Tibial artery (tissue), 4 donors: Measurements from ENCODE around the gene THSD7B.
"Not testable (repeated sequence)": the region's sequence is repeated elsewhere in the genome, so short reads cannot be mapped to it uniquely, and the experiment has no call there.

Experiments
- DNase-seq, 2 donors: peaks; one replicate each; pipeline ENCODE4 v3.0.0-alpha.2; 2019
- H3K27ac ChIP-seq, 2 donors: fragments of 200-600 bp; sonication (generic) in 1 of 2; 1 replicate in 1 of 2; 2 replicates in 1 of 2; pipeline ENCODE4 v1.5.1; 2018 to 2019; ENCODE audit warnings: mild to moderate bottlenecking in 1 of 2
- H3K27me3 ChIP-seq, 2 donors: fragments of 200-600 bp; sonication (generic) in 1 of 2; one replicate each; pipeline versions ENCODE4 v1.5.1 to v1.6.0; 2016 to 2019
- H3K36me3 ChIP-seq, 3 donors: fragments of 200-600 bp; sonication (generic) in 2 of 3; one replicate each; pipeline ENCODE4 v1.5.1; 2016 to 2019; ENCODE audit warnings: mild to moderate bottlenecking in 2 of 3
- H3K4me1 ChIP-seq, 4 donors: fragments of 200-600 bp; sonication (generic) in 2 of 4; 1 replicate in 3 of 4; 2 replicates in 1 of 4; pipeline ENCODE4 v1.5.1; 2016 to 2019
- H3K4me3 ChIP-seq, 2 donors: fragments of 200-600 bp; sonication (generic) in 1 of 2; 1 replicate in 1 of 2; 2 replicates in 1 of 2; pipeline ENCODE4 v1.5.1; 2018 to 2019; ENCODE audit warnings: mild to moderate bottlenecking in 2 of 2
- H3K9me3 ChIP-seq, 3 donors: fragments of 200-600 bp; sonication (generic) in 1 of 3; one replicate each; pipeline ENCODE4 v1.5.1; 2016 to 2019
- CTCF ChIP-seq, 2 experiments: fragments of 200-600 bp in 1 of 2; fragments of 450-650 bp in 1 of 2; IDR thresholded peaks; one replicate each; pipeline ENCODE4 v1.5.1; 2017 to 2019; ENCODE audit warnings: antibody characterized with exemption in 2 of 2, mild to moderate bottlenecking in 1 of 2, moderate library complexity in 1 of 2
- intact Hi-C: fragments of 100-400 bp; cut with DNase I; formaldehyde crosslinking; loops from one replicate; pipeline ENCODE4 v1.15.0; 2023; ENCODE audit warnings: low total_unique reads

The THSD7B gene

GRCh38 chr2:137693534-137693933 lies 928.2 kb downstream of the THSD7B start:
- intact Hi-C loops: no loop called here
- TF ChIP-seq CTCF (IDR thresholded peaks at IDR 0.05): no peak
- no peak overlapping the region for H3K4me3 ChIP-seq
- no peak overlapping the region for H3K27ac ChIP-seq
- no peaks in the 10 kb centered on the region for H3K4me1 ChIP-seq
- H3K36me3 ChIP-seq: no peaks in the 10 kb centered on the region
- DNase-seq: no peak
- H3K27me3 ChIP-seq: no peaks in the 10 kb centered on the region
- no peaks in the 10 kb centered on the region for H3K9me3 ChIP-seq

GRCh38 chr2:137696916-137697315 lies 931.6 kb downstream of the THSD7B start:
- no peak for TF ChIP-seq CTCF (IDR thresholded peaks at IDR 0.05)
- H3K9me3 ChIP-seq: peaks cover 0 to 10% (median 0%) of the 10 kb centered on the region in 3 donors
- H3K4me1 ChIP-seq: no peaks in the 10 kb centered on the region
- no peak overlapping the region for H3K4me3 ChIP-seq
- no peaks in the 10 kb centered on the region for H3K36me3 ChIP-seq
- intact Hi-C loops: no loop called here
- no peak for DNase-seq
- no peaks in the 10 kb centered on the region for H3K27me3 ChIP-seq
- H3K27ac ChIP-seq: no peak overlapping the region

GRCh38 chr2:137700250-137700649 lies 934.9 kb downstream of the THSD7B start:
- intact Hi-C loops, DNase-seq, H3K4me1 ChIP-seq, H3K27ac ChIP-seq, H3K4me3 ChIP-seq, H3K36me3 ChIP-seq, H3K27me3 ChIP-seq: not testable (repeated sequence)
- peaks cover 0 to 15% (median 0%) of the 10 kb centered on the region in 3 donors for H3K9me3 ChIP-seq

DNA sequence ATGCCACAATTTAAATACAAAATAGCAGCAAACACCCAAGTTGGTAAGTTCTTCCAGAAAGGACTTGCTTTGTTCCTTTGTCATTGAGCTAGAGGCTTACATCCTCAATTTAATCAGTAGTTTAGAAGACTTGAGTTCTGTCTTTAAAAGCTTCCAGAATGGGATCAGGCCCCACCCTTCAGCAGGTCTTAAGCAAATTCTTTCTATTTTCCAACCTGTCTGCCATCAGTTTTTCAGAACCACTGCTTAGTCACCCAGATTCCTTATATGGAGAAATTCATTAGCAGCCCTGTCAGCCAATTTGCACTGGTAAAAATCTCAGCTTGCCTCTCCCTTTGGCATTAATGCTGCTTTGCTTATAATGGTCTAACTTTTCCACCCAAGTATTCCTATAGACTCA lies 935.3 kb downstream of the THSD7B start:
- no peak for DNase-seq
- peaks cover 0 to 15% (median 0%) of the 10 kb centered on the region in 3 donors for H3K9me3 ChIP-seq
- no peaks in the 10 kb centered on the region for H3K36me3 ChIP-seq
- H3K27me3 ChIP-seq: no peaks in the 10 kb centered on the region
- no peak overlapping the region for H3K27ac ChIP-seq
- no peak overlapping the region for H3K4me3 ChIP-seq
- intact Hi-C loops: no loop called here
- no peaks in the 10 kb centered on the region for H3K4me1 ChIP-seq
- TF ChIP-seq CTCF (IDR thresholded peaks at IDR 0.05): no peak

DNA sequence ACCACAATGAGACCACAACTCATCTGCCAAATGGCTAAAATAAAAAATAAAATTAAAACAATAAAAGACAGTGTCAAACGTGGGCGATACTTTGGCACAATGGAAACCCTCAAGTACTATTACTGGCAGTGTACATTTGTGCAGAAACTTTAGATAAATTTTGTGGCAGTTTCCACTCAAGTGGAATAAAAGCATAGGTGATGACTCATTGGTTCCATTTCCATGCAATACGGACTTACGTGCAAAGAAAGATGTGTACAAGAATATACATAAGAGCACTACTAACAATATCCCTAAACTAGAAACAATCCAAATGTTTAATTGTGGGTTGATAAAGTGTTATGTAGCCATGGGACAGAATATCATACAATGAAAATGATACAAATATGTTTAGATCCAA lies 940.0 kb downstream of the THSD7B start:
- Histone ChIP-seq H3K36me3 (no peaks in the 10 kb centered on the region), H3K9me3 (peaks cover 0 to 15% (median 0%) of the 10 kb centered on the region in 3 donors), H3K4me1 (no peaks in the 10 kb centered on the region), H3K27ac (no peak overlapping the region), H3K27me3 (no peaks in the 10 kb centered on the region), H3K4me3 (no peak overlapping the region)
- no peak for DNase-seq
- no peak for TF ChIP-seq CTCF (IDR thresholded peaks at IDR 0.05)
- intact Hi-C loops: no loop called here

- DNase-seq: peak in 1 of 2 donors; percentile 54
- Histone ChIP-seq H3K4me1 (no peaks in the 10 kb centered on the region), H3K27ac (no peak overlapping the region), H3K4me3 (no peak overlapping the region), H3K27me3 (no peaks in the 10 kb centered on the region), H3K36me3 (no peaks in the 10 kb centered on the region), H3K9me3 (peaks cover 0 to 12% (median 0%) of the 10 kb centered on the region in 3 donors)
- intact Hi-C loops: no loop called here
- TF ChIP-seq CTCF (IDR thresholded peaks at IDR 0.05): no peak
These were observed 941.7 kb downstream of the THSD7B start for GRCh38 chr2:137706786-137707613.
